ENCODE measurements around the gene NACA. TPM values are rescaled to one million over a fixed set of nuclear protein-coding genes. Genes with fewer than 3 reads are reported as not detected.

NACA gene
- total RNA-seq (ENCODE audit: low replicate concordance), result 1,855 and 2,450 TPM in 2 replicates

DNA sequence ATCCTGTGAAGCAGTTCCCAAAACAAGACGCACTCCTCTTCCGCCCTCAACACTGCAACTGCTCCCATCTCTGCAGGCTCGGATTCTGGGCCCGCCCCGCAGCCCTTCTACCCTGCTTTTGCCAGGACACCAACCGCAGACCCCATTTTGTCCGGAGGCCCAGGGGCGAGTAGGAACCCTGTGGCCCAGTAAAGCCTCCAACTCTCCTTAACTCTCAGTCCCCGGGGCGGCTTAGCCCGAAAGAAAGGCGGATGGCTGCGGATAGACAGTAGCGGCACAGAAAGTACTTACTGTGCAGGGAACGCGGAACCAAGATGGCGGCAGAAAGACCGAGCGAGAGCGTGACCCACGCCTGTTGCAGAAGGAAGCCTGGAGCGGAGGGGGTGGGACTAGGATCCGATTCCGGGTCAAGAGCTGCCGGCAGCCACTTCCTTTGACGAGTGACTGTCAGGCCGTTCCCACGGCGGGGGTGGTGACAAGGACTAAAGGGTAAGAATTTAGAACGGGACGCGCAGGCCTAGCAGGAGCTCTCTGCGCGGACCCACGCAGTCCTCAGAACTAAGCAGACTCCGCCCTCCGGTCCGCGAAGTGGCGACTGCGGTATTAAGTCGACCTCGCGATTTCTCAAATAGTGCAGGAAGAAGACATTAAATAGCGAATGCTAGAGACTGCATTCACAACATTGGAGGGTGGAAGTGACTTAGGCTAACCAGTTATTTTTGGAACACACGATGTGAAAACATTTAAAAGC is at the start of gene NACA:
Gene NACA (minus strand): TSS at position 328 of the 751 bp plus-strand sequence. CDS start 778 bp downstream, outside the sequence.
- H3K9me3 Mint-ChIP-seq, result no peaks in the 10 kb centered on the region
- Histone ChIP-seq H3K4me3 (peak within 1 kb of the TSS; percentile 91), H3K9ac (peak within 1 kb of the TSS; percentile 98), H4K20me1 (ENCODE audit: low read depth) (peaks cover 45% of the 10 kb centered on the region), H3F3A (ENCODE audit: low read depth) (peaks cover 52% of the 10 kb centered on the region), H3K4me1 (peaks cover 34% of the 10 kb centered on the region), H2AFZ (replicated peaks) (peak within 1 kb of the TSS; percentile 95), H3K27ac (peak within 1 kb of the TSS; percentile 97), H3K9me3 (ENCODE audit: low read depth) (no peaks in the 10 kb centered on the region), H3K36me3 (peaks cover 5% of the 10 kb centered on the region), H3K79me2 (ENCODE audit: low read depth) (peaks cover 51% of the 10 kb centered on the region), H3K4me2 (peak within 1 kb of the TSS; percentile 91), H3K27me3 (no peaks in the 10 kb centered on the region)
- peak within 1 kb of the TSS; percentile 96 for H3K4me3 Mint-ChIP-seq
- H3K27ac Mint-ChIP-seq, result peak within 1 kb of the TSS; percentile 97
- H3K27me3 Mint-ChIP-seq (ENCODE audit: insufficient read depth, low read depth), result peaks cover 13% of the 10 kb centered on the region
- peak; percentile 96 for DNase-seq (ENCODE audit: low spot score)
- no peak for TF ChIP-seq EZH2 (IDR thresholded peaks at IDR 0.05)
- TF ChIP-seq, protein P1, sequence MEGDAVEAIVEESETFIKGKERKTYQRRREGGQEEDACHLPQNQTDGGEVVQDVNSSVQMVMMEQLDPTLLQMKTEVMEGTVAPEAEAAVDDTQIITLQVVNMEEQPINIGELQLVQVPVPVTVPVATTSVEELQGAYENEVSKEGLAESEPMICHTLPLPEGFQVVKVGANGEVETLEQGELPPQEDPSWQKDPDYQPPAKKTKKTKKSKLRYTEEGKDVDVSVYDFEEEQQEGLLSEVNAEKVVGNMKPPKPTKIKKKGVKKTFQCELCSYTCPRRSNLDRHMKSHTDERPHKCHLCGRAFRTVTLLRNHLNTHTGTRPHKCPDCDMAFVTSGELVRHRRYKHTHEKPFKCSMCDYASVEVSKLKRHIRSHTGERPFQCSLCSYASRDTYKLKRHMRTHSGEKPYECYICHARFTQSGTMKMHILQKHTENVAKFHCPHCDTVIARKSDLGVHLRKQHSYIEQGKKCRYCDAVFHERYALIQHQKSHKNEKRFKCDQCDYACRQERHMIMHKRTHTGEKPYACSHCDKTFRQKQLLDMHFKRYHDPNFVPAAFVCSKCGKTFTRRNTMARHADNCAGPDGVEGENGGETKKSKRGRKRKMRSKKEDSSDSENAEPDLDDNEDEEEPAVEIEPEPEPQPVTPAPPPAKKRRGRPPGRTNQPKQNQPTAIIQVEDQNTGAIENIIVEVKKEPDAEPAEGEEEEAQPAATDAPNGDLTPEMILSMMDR (IDR thresholded peaks at IDR 0.05), result no peak
- TF ChIP-seq EZH2phosphoT487 (IDR thresholded peaks at IDR 0.05), result no peak
- H3K36me3 Mint-ChIP-seq, result peaks cover 35% of the 10 kb centered on the region
- H3K4me1 Mint-ChIP-seq, result peaks cover 37% of the 10 kb centered on the region

DNA sequence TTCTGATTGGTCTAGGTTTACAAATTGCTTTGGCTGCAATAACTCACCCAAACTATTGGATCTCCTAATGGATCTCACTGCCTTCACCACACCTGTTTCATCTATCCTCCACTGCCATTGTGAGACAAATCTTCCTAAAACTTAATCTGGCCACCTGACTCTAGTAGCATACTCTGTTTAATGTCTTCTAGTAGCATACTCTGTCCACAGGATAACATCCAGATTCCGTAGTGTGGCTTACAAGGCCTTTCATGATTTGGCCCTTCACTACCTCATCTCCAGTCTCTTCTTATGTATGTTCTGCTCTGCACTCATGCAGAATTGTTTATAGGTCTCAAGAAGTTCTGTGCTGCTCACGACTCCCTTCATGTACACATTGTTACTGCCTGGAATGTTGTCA is 48.0 kb upstream of the NACA start:
- Histone ChIP-seq H3K79me2 (ENCODE audit: low read depth) (no peaks in the 10 kb centered on the region), H3K36me3 (no peaks in the 10 kb centered on the region), H3K27me3 (no peaks in the 10 kb centered on the region), H2AFZ (replicated peaks) (no peak overlapping the region), H3K4me3 (no peak overlapping the region), H3K9ac (no peak overlapping the region), H3K4me2 (no peak overlapping the region), H3K9me3 (ENCODE audit: low read depth) (no peaks in the 10 kb centered on the region), H4K20me1 (ENCODE audit: low read depth) (no peaks in the 10 kb centered on the region), H3F3A (ENCODE audit: low read depth) (peaks cover 3% of the 10 kb centered on the region), H3K27ac (no peak overlapping the region), H3K4me1 (no peaks in the 10 kb centered on the region)
- no peak for DNase-seq (ENCODE audit: low spot score)
- Mint-ChIP-seq H3K27me3 (ENCODE audit: insufficient read depth, low read depth) (no peaks in the 10 kb centered on the region), H3K4me1 (no peaks in the 10 kb centered on the region), H3K4me3 (no peak overlapping the region), H3K9me3 (peaks cover 11% of the 10 kb centered on the region), H3K27ac (no peak overlapping the region), H3K36me3 (no peaks in the 10 kb centered on the region)
- TF ChIP-seq EZH2phosphoT487 (IDR thresholded peaks at IDR 0.05) (no peak), EZH2 (IDR thresholded peaks at IDR 0.05) (no peak)
- TF ChIP-seq, protein P1 (IDR thresholded peaks at IDR 0.05), result no peak

DNA sequence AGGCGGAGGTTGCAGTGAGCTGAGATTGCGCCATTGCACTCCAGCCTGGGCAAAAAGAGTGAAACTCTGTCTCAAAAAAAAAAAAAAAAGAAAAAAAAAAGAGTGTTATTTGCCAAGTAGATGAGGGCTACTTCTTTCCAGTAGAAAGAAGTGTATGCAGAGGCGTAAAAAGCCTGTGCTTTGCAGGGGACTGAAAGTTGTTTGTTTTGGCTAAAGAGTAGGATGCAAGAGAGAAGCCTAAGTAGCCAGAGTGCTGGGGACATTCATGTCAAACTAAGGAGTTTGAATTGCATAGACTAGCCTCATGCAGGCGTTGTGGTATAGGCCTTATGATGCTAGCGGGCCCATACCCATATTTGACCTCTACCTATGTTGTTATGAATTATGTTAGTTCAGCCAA is 47.5 kb upstream of the NACA start:
- H3K27me3 ChIP-seq, result no peaks in the 10 kb centered on the region
- TF ChIP-seq, protein P1 (IDR thresholded peaks at IDR 0.05), result no peak
- H3K36me3 ChIP-seq, result no peaks in the 10 kb centered on the region
- H3K4me1 ChIP-seq, result no peaks in the 10 kb centered on the region
- no peak overlapping the region for H3K4me2 ChIP-seq
- H4K20me1 ChIP-seq (ENCODE audit: low read depth), result no peaks in the 10 kb centered on the region
- no peak overlapping the region for H2AFZ ChIP-seq (replicated peaks)
- no peak overlapping the region for H3K9ac ChIP-seq
- no peak overlapping the region for H3K27ac ChIP-seq
- H3K4me3 ChIP-seq, result no peak overlapping the region
- H3K9me3 Mint-ChIP-seq, result peaks cover 9% of the 10 kb centered on the region
- H3K4me1 Mint-ChIP-seq, result no peaks in the 10 kb centered on the region
- no peaks in the 10 kb centered on the region for H3K9me3 ChIP-seq (ENCODE audit: low read depth)
- no peaks in the 10 kb centered on the region for H3K79me2 ChIP-seq (ENCODE audit: low read depth)
- no peak overlapping the region for H3K27ac Mint-ChIP-seq
- DNase-seq (ENCODE audit: low spot score), result no peak
- peaks cover 8% of the 10 kb centered on the region for H3F3A ChIP-seq (ENCODE audit: low read depth)
- no peaks in the 10 kb centered on the region for H3K27me3 Mint-ChIP-seq (ENCODE audit: insufficient read depth, low read depth)
- no peaks in the 10 kb centered on the region for H3K36me3 Mint-ChIP-seq
- H3K4me3 Mint-ChIP-seq, result no peak overlapping the region

All from neural progenitor cell (in vitro differentiated cells).